ENCODE data around the gene CABP7.
"Not testable (repeated sequence)": the region's sequence is repeated elsewhere in the genome, so short reads cannot be mapped to it uniquely, and the experiment has no call there.

CABP7 gene

GRCh38 chr22:29750559-29751538 lies 31.0 kb downstream of the CABP7 start:
- Histone ChIP-seq H3K9ac (no peak overlapping the region), H3K27ac (no peak overlapping the region), H3K9me3 (no peaks in the 10 kb centered on the region), H3K4me2 (no peak overlapping the region), H3K27me3 (no peaks in the 10 kb centered on the region), H3K4me3 (no peak overlapping the region), H3K36me3 (peaks cover 58% of the 10 kb centered on the region), H3K4me1 (peaks cover 50% of the 10 kb centered on the region), H4K20me1 (peaks cover 8% of the 10 kb centered on the region)
- no peak for TF ChIP-seq Cebpa-rat (IDR thresholded peaks at IDR 0.05)

DNA sequence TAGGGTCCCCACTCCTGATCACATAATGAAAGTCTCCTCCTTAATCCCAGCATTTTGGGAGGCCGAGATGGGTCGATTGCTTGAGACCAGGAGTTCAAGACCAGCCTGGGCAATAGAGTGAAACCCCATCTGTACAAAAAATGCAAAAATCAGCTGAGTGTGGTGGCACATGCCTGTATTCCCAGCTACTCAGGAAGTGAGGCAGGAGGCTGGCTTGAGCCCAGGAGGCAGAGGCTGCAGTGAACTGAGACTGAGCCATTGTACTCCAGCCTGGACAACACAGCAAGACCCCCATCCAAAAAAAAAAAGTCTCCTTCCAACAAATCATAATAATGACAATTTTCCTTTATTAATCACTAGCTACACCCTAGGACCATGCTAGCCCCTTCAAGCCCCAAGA lies 31.9 kb downstream of the CABP7 start:
- Histone ChIP-seq H3K4me3 (no peak overlapping the region), H3K36me3 (peaks cover 50% of the 10 kb centered on the region), H4K20me1 (peaks cover 8% of the 10 kb centered on the region), H3K9me3 (no peaks in the 10 kb centered on the region), H3K4me2 (no peak overlapping the region), H3K9ac (no peak overlapping the region), H3K27ac (no peak overlapping the region), H3K4me1 (peaks cover 57% of the 10 kb centered on the region), H3K27me3 (no peaks in the 10 kb centered on the region)
- no peak for TF ChIP-seq Cebpa-rat (IDR thresholded peaks at IDR 0.05)

GRCh38 chr22:29753808-29754657 lies 34.2 kb downstream of the CABP7 start:
- TF ChIP-seq Cebpa-rat (IDR thresholded peaks at IDR 0.05), result no peak
- H3K36me3 ChIP-seq, result peaks cover 31% of the 10 kb centered on the region; the same call in 1 of the 2 replicates
- H3K9ac ChIP-seq, result no peak overlapping the region
- H3K4me1 ChIP-seq, result peaks cover 69% of the 10 kb centered on the region
- peak overlapping the region; percentile 42 for H3K4me2 ChIP-seq
- H4K20me1 ChIP-seq, result peaks cover 12% of the 10 kb centered on the region
- H3K27me3 ChIP-seq, result no peaks in the 10 kb centered on the region
- no peak overlapping the region for H3K4me3 ChIP-seq
- H3K9me3 ChIP-seq, result no peaks in the 10 kb centered on the region
- H3K27ac ChIP-seq, result no peak overlapping the region

GRCh38 chr22:29754658-29755395 lies 35.0 kb downstream of the CABP7 start:
- peaks cover 74% of the 10 kb centered on the region for H3K4me1 ChIP-seq
- H3K9me3 ChIP-seq, H3K9ac ChIP-seq, H3K27me3 ChIP-seq, H3K27ac ChIP-seq, H3K4me3 ChIP-seq: not testable (repeated sequence)
- H4K20me1 ChIP-seq, result peaks cover 13% of the 10 kb centered on the region
- H3K36me3 ChIP-seq, result peaks cover 28% of the 10 kb centered on the region; the same call in 1 of the 2 replicates
- peak overlapping the region; percentile 42 for H3K4me2 ChIP-seq

GRCh38 chr22:29755889-29756288 lies 36.1 kb downstream of the CABP7 start:
- peaks cover 82% of the 10 kb centered on the region for H3K4me1 ChIP-seq
- H3K9me3 ChIP-seq, result no peaks in the 10 kb centered on the region
- H3K4me2 ChIP-seq, result no peak overlapping the region
- no peaks in the 10 kb centered on the region for H3K27me3 ChIP-seq
- no peak for TF ChIP-seq Cebpa-rat (IDR thresholded peaks at IDR 0.05)
- H3K36me3 ChIP-seq, result peaks cover 21% of the 10 kb centered on the region; the same call in 1 of the 2 replicates
- no peak overlapping the region for H3K9ac ChIP-seq
- peaks cover 13% of the 10 kb centered on the region for H4K20me1 ChIP-seq
- H3K4me3 ChIP-seq, result no peak overlapping the region
- H3K27ac ChIP-seq, result no peak overlapping the region

DNA sequence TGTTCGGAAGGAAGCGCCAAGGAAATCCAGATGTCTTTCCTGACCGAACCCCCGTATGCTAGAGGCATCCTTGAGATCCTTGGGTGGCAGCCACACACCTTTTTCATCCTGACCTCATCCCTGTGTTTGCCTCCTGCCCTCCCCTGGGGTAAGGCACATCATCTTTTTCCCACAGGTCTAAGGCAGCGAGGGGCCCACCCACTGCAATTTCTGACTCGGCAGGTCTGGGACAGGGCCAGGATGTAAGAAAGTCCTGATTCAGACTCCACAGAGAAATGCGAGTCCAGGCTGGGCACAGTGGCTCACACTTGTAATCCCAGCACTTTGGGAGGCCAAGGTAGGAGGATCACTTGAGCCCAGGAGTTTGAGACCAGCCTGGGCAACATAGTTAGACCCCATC lies 36.5 kb downstream of the CABP7 start:
- TF ChIP-seq Cebpa-rat (IDR thresholded peaks at IDR 0.05), result no peak

DNA sequence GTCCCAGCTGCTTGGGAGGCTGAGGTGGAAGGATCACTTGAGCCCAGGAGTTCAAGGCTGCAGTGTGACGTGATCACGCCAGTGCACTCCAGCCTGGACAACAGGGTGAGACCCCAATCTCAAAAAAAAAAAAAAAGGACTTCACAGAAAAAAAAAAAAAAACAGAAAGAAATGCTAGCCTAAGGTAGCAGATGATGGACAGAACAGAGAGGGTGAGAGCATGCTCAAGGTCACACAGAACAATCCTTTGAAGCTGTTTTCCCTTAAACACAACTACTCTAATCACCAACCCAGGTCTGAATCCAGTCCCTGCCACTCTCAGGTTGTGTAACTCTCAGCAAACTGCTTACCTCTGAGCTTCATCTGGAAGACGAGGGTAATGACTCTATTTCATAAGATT lies 37.3 kb downstream of the CABP7 start:
- H3K36me3 ChIP-seq, result peaks cover 18% of the 10 kb centered on the region; the same call in 1 of the 2 replicates
- 0 out of 2 replicates have a peak overlapping the region, but pooled peaks have one; percentile 75 for H3K27ac ChIP-seq
- peaks cover 70% of the 10 kb centered on the region for H3K4me1 ChIP-seq
- H3K9me3 ChIP-seq, result no peaks in the 10 kb centered on the region
- no peak for TF ChIP-seq Cebpa-rat (IDR thresholded peaks at IDR 0.05)
- peak overlapping the region; percentile 82 for H3K4me2 ChIP-seq
- H3K27me3 ChIP-seq, result no peaks in the 10 kb centered on the region
- H3K4me3 ChIP-seq, result no peak overlapping the region
- peaks cover 6% of the 10 kb centered on the region; the same call in 1 of the 2 replicates for H4K20me1 ChIP-seq
- no peak overlapping the region for H3K9ac ChIP-seq

More for the DNA sequence above, 36.5 kb downstream of the CABP7 start:
- H3K9me3 ChIP-seq, result no peaks in the 10 kb centered on the region
- H3K36me3 ChIP-seq, result peaks cover 21% of the 10 kb centered on the region; the same call in 1 of the 2 replicates
- H3K4me2 ChIP-seq, result no peak overlapping the region
- H3K27me3 ChIP-seq, result no peaks in the 10 kb centered on the region
- H3K27ac ChIP-seq, result no peak overlapping the region
- H3K9ac ChIP-seq, result no peak overlapping the region
- peaks cover 78% of the 10 kb centered on the region for H3K4me1 ChIP-seq
- no peak overlapping the region for H3K4me3 ChIP-seq
- H4K20me1 ChIP-seq, result peaks cover 13% of the 10 kb centered on the region

- Histone ChIP-seq H3K9me3 (no peaks in the 10 kb centered on the region), H3K4me3 (no peak overlapping the region), H3K27ac (peak overlapping the region; percentile 75), H3K4me2 (peak overlapping the region; percentile 82), H4K20me1 (peaks cover 5% of the 10 kb centered on the region; the same call in 1 of the 2 replicates), H3K27me3 (no peaks in the 10 kb centered on the region), H3K4me1 (peaks cover 67% of the 10 kb centered on the region), H3K9ac (peak overlapping the region; percentile 71), H3K36me3 (0 out of 2 replicates have a peak, but pooled peaks cover 10% of the 10 kb centered on the region)
- TF ChIP-seq Cebpa-rat (IDR thresholded peaks at IDR 0.05), result no peak
Measured at GRCh38 chr22:29758068-29758622, 38.3 kb downstream of the CABP7 start.

DNA sequence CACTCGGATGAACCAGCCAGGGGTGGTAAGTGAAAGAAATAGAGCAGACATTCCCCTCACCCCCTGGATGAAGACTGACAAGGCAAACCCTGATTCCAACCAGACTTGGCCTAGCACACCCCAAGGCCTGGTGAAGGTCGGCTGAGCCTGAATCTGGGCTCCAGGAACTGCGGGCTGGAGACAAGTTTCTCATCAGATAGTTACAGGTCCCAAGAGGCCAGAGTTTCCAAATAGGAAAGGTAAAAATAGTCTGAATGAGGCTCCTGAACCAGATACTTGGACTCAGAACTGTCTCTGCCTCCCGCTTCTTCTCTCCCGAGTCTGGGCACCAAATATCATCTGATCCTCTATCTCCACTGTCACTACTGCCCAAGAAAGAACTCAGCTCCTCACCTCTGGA lies 39.2 kb downstream of the CABP7 start:
- Histone ChIP-seq H4K20me1 (peaks cover 5% of the 10 kb centered on the region; the same call in 1 of the 2 replicates), H3K27ac (peak overlapping the region; percentile 75), H3K4me3 (no peak overlapping the region), H3K9me3 (no peaks in the 10 kb centered on the region), H3K36me3 (0 out of 2 replicates have a peak, but pooled peaks cover 7% of the 10 kb centered on the region), H3K4me2 (peak overlapping the region; percentile 82), H3K27me3 (no peaks in the 10 kb centered on the region), H3K4me1 (peaks cover 67% of the 10 kb centered on the region), H3K9ac (peak overlapping the region; percentile 71)
- no peak for TF ChIP-seq Cebpa-rat (IDR thresholded peaks at IDR 0.05)

Measured in BLaER1 (cell line).